ENCODE data around the gene LGALS8.
"Not testable (repeated sequence)": the region's sequence is repeated elsewhere in the genome, so short reads cannot be mapped to it uniquely, and the experiment has no call there.

LGALS8 gene

DNA sequence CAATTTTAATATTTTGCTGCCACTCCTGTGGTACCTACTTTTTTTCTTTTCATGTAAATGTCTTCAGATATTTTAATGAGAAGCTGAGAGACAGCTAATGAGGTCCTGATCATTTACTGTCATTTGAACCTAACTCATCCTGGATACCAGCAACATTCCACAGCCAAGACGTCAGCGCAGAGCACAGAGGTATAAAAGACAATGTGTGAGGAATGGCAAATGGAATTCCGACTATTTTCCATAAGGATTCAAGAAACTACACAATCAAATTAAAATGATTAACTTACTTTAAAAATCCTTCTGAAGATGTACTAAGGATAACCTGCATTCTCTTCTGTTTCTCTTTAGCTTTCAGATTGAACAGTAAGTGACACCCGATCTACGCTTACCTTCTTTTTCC lies 41.7 kb downstream of the LGALS8 start:
- FAIRE-seq, result no peak
- DNase-seq (ENCODE audit: insufficient read length, low spot score), result no peak
- no peak for TF ChIP-seq CTCF (IDR thresholded peaks at IDR 0.05; ENCODE audit: insufficient read depth, missing control alignments)

DNA sequence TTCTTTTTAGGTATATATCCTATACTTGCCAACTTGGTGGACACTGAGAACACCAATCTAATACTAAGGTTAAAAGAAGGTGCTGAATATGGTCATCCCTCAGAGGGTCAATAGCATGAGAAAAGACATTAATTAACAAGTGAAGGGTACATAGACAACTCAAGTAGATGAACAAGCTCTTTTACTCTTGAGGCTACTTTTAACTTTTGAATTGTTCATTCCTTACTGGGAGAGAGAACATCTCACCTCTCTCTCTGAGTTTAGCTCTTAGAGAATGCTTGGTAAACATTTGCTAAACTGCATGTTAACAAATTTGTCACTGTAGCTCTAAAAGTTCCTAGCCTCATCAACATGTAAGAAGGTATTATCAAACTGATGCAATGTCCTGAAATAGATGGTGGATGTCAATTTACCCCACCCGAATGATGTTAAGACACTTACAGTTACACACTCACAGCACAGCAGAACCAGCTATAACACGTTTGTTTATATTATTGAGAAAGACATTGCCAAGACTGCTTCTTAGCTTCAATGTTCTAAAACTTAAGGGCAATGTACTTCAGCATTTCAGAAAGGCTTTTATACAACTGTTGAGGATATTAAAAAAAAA lies 44.6 kb downstream of the LGALS8 start:
- FAIRE-seq, result peak; percentile 16
- TF ChIP-seq CTCF (IDR thresholded peaks at IDR 0.05; ENCODE audit: insufficient read depth, missing control alignments), result no peak
- no peak for DNase-seq (ENCODE audit: insufficient read length, low spot score)

- DNase-seq (ENCODE audit: insufficient read length, low spot score) (no peak), FAIRE-seq (no peak)
- TF ChIP-seq CTCF (IDR thresholded peaks at IDR 0.05; ENCODE audit: insufficient read depth, missing control alignments), result no peak
Measured at GRCh38 chr1:236575523-236575922, 51.7 kb downstream of the LGALS8 start.

GRCh38 chr1:236576004-236576403 lies 52.2 kb downstream of the LGALS8 start:
- DNase-seq (ENCODE audit: insufficient read length, low spot score), result no peak
- TF ChIP-seq CTCF (IDR thresholded peaks at IDR 0.05; ENCODE audit: insufficient read depth, missing control alignments), result no peak
- no peak for FAIRE-seq

- not testable (repeated sequence) for DNase-seq (ENCODE audit: insufficient read length, low spot score); FAIRE-seq
Measured at GRCh38 chr1:236577041-236577440, 53.3 kb downstream of the LGALS8 start.

GRCh38 chr1:236578661-236579060 lies 54.9 kb downstream of the LGALS8 start:
- TF ChIP-seq CTCF (IDR thresholded peaks at IDR 0.05; ENCODE audit: insufficient read depth, missing control alignments), result no peak
- no peak for DNase-seq (ENCODE audit: insufficient read length, low spot score)
- peak; percentile 46 for FAIRE-seq

GRCh38 chr1:236580404-236580803 lies 56.6 kb downstream of the LGALS8 start:
- DNase-seq (ENCODE audit: insufficient read length, low spot score); FAIRE-seq: not testable (repeated sequence)

GRCh38 chr1:236581528-236581927 lies 57.7 kb downstream of the LGALS8 start:
- no peak for FAIRE-seq
- no peak for TF ChIP-seq CTCF (IDR thresholded peaks at IDR 0.05; ENCODE audit: insufficient read depth, missing control alignments)
- no peak for DNase-seq (ENCODE audit: insufficient read length, low spot score)

Data from D721Med (cell line).